K562 (cell line): ENCODE results near the gene LMBR1L. TPM values are rescaled to one million over a fixed set of nuclear protein-coding genes. Genes with fewer than 3 reads are reported as not detected.

Source experiments
- E2F6 ChIP-seq, 2 experiments: IDR thresholded peaks; 2 replicates each; pipeline ENCODE4 v1.6.1; 2011; ENCODE audit warnings: borderline replicate concordance in 1 of 2, control low read depth in 1 of 2, low read depth in 1 of 2, low read length in 1 of 2, mild to moderate bottlenecking in 1 of 2, mixed read lengths in 1 of 2, moderate library complexity in 1 of 2; ENCODE audit not compliant: insufficient read depth in 1 of 2, insufficient read length in 1 of 2, poor library complexity in 1 of 2, severe bottlenecking in 1 of 2; ENCODE audit errors: extremely low read depth in 1 of 2
- JUND ChIP-seq, 2 experiments: IDR thresholded peaks; 2 replicates in 1 of 2; 3 replicates in 1 of 2; pipeline ENCODE4 v1.6.1; 2011; ENCODE audit warnings: borderline replicate concordance in 2 of 2, low read depth in 2 of 2, low read length in 2 of 2, improper control_type of control experiment in 1 of 2, missing biosample characterization in 1 of 2, missing genetic modification characterization in 1 of 2, missing genetic modification reagents in 1 of 2
- NCOR1 ChIP-seq: fragments of 450-650 bp; IDR thresholded peaks from 2 replicates; pipeline ENCODE4 v1.6.1; 2016; ENCODE audit warnings: mild to moderate bottlenecking, moderate library complexity
- POLR2AphosphoS5 ChIP-seq: IDR thresholded peaks from 2 replicates; pipeline ENCODE4 v1.6.1; 2011; ENCODE audit warnings: mild to moderate bottlenecking, low read depth, low read length, moderate library complexity; ENCODE audit not compliant: control insufficient read depth, insufficient read depth
- SMAD1 ChIP-seq: fragments of 150-350 bp; IDR thresholded peaks from 2 replicates; pipeline ENCODE4 v1.6.1; 2014; ENCODE audit warnings: low read length, low read depth; ENCODE audit not compliant: partially characterized antibody
- TOE1 ChIP-seq, 2 experiments: fragments of 450-650 bp in 1 of 2; sonication (generic) in 1 of 2; formaldehyde crosslinking in 1 of 2; IDR thresholded peaks; 2 replicates each; pipeline versions ENCODE4 v1.7.1 to v1.8.0; 2016 to 2022; ENCODE audit warnings: borderline replicate concordance in 2 of 2, mild to moderate bottlenecking in 2 of 2, antibody characterized with exemption in 1 of 2, inconsistent platforms in 1 of 2, low read depth in 1 of 2, missing genetic modification reagents in 1 of 2, moderate library complexity in 1 of 2
- ZBTB17 ChIP-seq: fragments of 450-650 bp; formaldehyde crosslinking; IDR thresholded peaks from 2 replicates; pipeline ENCODE4 v1.4.0; 2020; ENCODE audit warnings: mild to moderate bottlenecking
- ZNF134 ChIP-seq: fragments of 250-450 bp; sonication (Bioruptor Pico); conservative IDR thresholded peaks from 2 replicates; pipeline ENCODE4 v1.4.0; 2020
- ZNF318 ChIP-seq, 2 experiments: fragments of 450-650 bp; IDR thresholded peaks; 2 replicates each; pipeline ENCODE4 v1.6.1; 2016; ENCODE audit warnings: mild to moderate bottlenecking in 2 of 2, borderline replicate concordance in 1 of 2, low read depth in 1 of 2, moderate library complexity in 1 of 2
- ZNF586 ChIP-seq: fragments of 450-650 bp; formaldehyde crosslinking; conservative IDR thresholded peaks from 2 replicates; pipeline ENCODE4 v1.4.0; 2020; ENCODE audit warnings: mild to moderate bottlenecking, moderate library complexity
- polyA plus RNA-seq, 8 experiments: library from polyadenylated mRNA; depleted of rRNA in 4 of 8; stranded (reverse) in 5 of 8; unstranded in 3 of 8; fragments of >200 nt; fragmentation: Nextera tagmentation in 2 of 8; fragmentation: Illumina TruSeq in 1 of 8; extraction: Ambion mirVana in 2 of 8; extraction: Trizol in 1 of 8; gene quantifications; 2 replicates each; pipeline versions ENCODE4 v1.2.1 to v1.2.3, GENCODE V29; 2011 to 2014; ENCODE audit warnings: inconsistent platforms in 1 of 8, missing spikeins in 1 of 8
- total RNA-seq, 7 experiments: library from RNA; depleted of rRNA in 6 of 7; stranded (reverse); fragments of >200 nt in 6 of 7; fragmentation: Illumina TruSeq in 2 of 7; extraction: Trizol in 2 of 7; gene quantifications; 2 replicates each; pipeline versions ENCODE4 v1.2.1 to v1.2.3, GENCODE V29; 2011 to 2021; ENCODE audit warnings: low replicate concordance in 1 of 7
- TF ChIP-seq, protein P1 (sequence below): conservative IDR thresholded peaks from 2 replicates; pipeline ENCODE4 v1.6.1; 2011; ENCODE audit warnings: low read depth, mild to moderate bottlenecking, low read length; ENCODE audit not compliant: control insufficient read depth

The LMBR1L gene
- total and polyA plus RNA-seq, 9 of the 15 experiments (the other 6 are each of a cell fraction or from before 2014, with no cell fraction given): 2.5 to 57.0 (median 31.1) TPM

- TF ChIP-seq ZNF318 (IDR thresholded peaks at IDR 0.05; ENCODE audit: borderline replicate concordance in 1 of 2, low read depth in 1 of 2) (no peak), TOE1 (IDR thresholded peaks at IDR 0.05; ENCODE audit: borderline replicate concordance) (no peak), TOE1 (CRISPR knock-in tag; IDR thresholded peaks at IDR 0.05; ENCODE audit: borderline replicate concordance, low read depth) (no peak), ZNF134 (CRISPR knock-in tag) (no peak), ZBTB17 (CRISPR knock-in tag) (no peak), NCOR1 (peak; percentile 90), E2F6 (IDR thresholded peaks at IDR 0.05; ENCODE audit: borderline replicate concordance in 1 of 2, extremely low read depth in 1 of 2, insufficient read depth in 1 of 2, insufficient read length in 1 of 2, low read depth in 1 of 2, low read length in 1 of 2, poor library complexity in 1 of 2, severe bottlenecking in 1 of 2) (peak; percentile 88 to 89), ZNF586 (no peak), POLR2AphosphoS5 (peak; percentile 69; the same call in 1 of the 2 replicates), JUND (IDR thresholded peaks at IDR 0.05; ENCODE audit: borderline replicate concordance, low read depth, low read length) (peak; percentile 53; the same call in 1 of the 2 replicates), JUND (tag; IDR thresholded peaks at IDR 0.05; ENCODE audit: borderline replicate concordance, low read depth, low read length) (peak; percentile 38; the same call in 1 of the 3 replicates), SMAD1 (no peak)
- TF ChIP-seq, protein P1, sequence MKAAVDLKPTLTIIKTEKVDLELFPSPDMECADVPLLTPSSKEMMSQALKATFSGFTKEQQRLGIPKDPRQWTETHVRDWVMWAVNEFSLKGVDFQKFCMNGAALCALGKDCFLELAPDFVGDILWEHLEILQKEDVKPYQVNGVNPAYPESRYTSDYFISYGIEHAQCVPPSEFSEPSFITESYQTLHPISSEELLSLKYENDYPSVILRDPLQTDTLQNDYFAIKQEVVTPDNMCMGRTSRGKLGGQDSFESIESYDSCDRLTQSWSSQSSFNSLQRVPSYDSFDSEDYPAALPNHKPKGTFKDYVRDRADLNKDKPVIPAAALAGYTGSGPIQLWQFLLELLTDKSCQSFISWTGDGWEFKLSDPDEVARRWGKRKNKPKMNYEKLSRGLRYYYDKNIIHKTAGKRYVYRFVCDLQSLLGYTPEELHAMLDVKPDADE: no peak
These were observed 20.6 kb downstream of the LMBR1L start (continued) for GRCh38 chr12:49089821-49090773.
